Stimulated activated CD4-positive, alpha-beta T cell treated with anti-CD3 and anti-CD28 coated beads, Interleukin-1b, Interleukin-23, amount 100 ng/mL, for 24 hours (primary cell): ENCODE results near the gene LAMA3.

Experiments
- DNase-seq, 4 experiments: peaks; one replicate each; pipeline ENCODE4 v3.0.0-alpha.2; 2020; ENCODE audit warnings: low read depth in 4 of 4, low spot score in 1 of 4

The LAMA3 gene

DNA sequence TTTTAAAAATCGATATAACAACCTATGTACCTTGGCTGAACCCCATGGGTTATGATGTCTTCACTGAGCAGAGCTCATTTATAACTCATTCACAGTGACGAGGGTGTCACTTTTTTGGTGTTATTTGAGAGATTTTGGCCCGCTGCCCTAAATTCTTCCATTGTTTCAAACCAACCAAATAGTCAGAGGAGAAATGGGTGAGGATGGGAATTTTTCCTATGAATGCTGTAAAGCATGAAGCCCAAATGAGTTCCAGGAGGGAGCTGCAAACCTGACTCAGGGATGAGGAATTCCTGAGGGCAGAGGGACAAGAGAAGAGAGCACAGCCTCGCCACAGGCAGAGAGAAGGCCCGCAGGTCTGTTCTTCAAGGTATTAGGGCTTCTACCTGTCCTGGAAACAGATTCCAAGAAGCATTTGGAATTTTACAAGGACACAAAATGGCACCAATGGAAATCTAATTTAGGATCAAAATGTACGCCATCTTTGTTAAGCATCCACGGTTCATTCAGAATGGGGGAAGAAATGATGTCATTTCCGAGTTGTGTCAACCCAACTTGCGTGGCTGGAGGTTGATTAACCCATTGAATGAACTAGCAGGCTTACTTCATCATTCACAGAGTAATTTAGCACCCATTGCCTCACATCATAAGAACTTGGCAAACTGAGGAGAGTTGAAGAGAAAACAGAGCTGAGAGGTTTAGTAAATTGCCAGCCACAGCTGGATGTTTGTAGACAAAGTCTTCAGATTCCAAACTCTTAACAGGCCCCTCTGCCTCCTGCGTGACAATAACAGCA is 133.5 kb downstream of the LAMA3 start:
- DNase-seq, result no peak

DNA sequence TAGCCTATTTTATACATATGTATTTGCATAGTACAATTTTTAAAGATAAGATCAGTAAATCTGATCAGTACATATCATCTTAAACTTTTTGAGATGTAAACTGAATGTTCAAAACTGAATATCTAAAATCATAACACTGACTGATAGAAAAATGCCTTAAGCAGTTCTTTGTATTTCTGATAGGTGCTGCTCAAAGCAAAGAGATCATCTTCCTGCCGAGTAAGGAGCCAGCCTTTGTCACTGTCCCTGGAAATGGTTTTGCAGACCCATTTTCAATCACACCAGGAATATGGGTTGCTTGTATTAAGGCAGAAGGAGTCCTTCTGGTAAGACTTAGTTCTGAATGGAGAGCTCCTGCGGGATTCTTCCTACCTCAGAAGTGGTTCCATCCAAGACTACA is 135.0 kb downstream of the LAMA3 start:
- no peak for DNase-seq

DNA sequence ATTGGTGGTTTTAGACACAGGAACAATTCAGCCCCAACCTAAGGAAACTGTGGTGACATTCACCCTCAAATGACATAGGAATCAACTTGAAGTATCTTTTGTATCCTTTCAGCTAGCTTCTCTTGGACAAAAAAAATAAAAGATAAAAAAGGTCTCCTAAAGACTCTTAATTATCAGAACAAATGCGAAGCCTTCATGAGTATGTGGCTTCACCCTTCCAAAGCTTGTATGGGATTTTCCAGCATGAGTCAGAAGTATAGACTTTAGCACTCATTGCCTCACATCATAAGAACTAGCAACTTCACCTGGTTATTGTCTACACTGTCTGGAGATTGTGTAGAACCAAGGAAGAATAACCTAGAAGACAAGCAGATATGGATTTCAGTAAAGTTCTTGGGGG is 135.4 kb downstream of the LAMA3 start:
- DNase-seq, result no peak

DNA sequence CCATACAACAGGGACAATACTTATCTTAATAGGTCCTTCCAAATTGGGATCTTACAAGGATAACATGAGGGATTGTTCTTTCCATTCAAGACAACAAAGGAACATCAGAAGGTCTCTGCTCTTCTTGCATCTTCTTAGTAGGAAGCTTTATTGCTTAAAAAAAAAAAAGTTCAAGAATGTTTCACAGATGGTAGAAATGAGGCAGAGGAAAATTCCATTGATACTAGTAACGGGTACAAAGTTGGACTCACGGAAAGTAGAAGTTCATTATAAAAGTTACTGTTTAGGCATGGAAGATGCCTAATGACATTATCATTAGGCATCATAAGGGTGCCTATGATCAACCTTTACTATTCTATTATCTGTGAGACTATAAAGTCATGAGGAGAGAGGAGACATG is 136.2 kb downstream of the LAMA3 start:
- DNase-seq, result no peak

DNA sequence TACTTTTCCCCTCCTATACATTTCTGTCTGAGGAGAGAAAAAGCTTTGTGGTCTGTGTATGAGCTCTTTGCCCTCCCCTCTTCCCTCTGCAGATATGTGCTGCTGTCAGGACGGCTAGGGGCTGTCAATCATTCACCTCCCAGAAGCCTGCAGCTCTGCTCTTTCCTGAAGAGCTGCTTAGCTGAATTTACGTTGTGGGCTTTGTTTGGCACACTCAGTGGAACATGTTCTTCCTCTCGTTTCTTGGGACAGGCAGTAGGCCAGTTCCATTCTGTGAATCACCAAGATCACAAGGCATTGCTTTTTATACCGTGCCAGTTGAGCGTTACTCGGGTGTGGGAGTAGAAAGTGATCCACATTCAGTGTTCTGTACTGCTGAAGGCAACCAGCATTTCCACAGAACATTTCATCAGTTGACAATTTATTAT is 136.7 kb downstream of the LAMA3 start:
- DNase-seq, result no peak

DNA sequence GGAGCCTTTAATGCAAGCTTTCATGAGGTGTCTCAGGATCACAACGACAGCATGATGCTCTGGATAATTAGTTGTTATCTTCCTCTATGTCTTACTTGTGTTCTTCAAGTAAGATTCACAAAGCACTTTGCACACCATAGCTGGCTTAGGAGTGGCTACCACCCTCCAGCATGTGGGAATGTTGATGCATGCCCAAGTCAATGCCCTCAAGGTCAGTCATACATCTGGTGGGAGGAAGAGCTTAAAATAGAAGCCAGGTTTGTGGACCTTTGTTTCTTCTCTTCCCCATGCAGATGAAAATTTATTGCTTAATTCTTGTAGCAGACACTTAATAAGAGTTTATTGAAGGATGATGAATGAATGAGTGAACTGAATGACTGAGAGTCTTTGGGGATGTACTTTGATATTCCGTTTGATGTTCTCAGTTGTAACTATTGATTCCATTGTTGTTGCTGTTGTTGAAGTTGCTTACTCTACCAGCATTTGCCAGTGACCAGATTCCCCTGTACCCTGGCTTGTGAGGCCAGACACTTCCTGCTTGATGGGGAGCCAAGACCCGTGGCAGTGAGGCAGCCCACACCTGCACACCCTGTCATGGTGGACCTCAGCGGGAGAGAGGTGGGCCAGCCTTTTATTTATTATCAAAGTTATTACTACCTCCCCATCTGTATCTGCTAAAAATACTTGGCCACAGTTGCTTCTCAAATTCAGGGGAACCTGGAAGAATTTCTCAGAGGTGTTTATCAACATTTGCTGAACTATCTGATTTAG is 137.8 kb downstream of the LAMA3 start:
- DNase-seq, result no peak

DNA sequence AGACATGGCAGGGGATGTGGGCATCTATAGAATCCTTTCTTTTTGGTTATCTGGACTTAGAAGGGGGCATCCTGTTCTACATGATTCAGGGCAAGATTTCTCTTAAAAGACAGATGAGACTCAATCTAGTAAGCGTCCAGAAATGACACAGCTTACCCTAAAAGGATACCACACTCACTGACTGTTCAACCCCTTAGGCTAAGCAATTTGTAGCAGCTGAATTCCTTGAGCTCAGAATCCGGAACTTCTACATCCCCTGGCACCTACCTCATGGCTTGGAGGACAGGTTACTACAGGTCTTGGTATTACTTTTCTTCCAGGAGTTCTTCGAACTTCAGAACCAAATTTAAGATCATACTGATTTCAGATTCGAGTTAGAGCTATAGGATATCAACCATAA is 138.4 kb downstream of the LAMA3 start:
- DNase-seq, result no peak

DNA sequence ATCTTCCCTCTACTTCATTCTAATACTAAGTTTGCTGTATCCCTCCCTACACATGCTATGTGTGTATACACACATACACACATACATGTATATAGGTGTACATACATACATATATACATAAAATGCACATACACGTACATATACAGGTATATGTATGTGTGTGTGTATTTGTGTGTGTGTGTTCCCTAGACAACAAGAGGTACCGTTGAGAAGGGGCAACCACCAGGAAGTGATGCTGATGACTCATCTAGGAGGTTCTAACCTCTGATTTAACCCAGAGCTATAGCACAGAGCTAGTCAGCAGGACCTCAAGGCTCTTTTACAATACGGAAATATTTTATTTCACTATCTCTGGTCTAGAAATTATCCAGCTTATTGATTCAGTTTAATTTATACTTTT is 139.2 kb downstream of the LAMA3 start:
- DNase-seq, result peak in 1 of 4 experiments; percentile 16

DNA sequence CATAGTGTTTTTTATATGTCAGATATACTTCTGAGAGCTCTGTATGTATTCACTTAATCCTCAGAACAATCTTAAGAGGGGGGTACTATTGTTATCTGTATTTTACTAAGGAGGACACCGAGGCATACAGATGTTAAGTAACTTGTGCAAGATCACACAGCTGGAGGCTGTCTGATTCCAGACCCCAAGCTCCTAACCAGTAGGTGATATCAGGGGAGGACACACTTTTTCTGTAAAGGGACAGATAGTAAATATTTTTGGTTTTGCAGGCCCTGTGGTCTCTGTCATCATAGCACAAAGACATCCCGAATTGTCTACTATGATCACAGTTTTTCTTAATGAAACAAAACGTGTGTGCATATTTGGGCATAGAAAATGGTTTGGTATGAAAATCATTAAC is 143.7 kb downstream of the LAMA3 start:
- DNase-seq, result no peak

DNA sequence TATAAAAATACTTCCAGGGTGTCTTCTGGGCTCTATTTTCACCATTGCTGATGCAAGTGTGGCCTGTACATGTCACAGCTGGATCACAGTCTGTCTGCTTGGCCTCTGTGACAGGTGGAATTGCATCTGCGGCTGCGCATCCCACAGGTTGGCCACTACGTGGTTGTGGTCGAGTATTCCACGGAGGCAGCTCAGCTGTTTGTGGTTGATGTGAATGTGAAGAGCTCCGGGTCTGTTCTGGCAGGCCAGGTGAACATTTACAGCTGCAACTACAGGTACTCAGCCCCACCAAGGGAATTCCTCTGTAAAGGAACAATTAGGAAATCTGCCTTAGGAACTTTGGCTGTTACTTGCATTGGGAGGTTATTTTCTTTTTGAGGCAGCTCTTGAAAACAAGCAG is 144.5 kb downstream of the LAMA3 start:
- DNase-seq, result no peak

DNA sequence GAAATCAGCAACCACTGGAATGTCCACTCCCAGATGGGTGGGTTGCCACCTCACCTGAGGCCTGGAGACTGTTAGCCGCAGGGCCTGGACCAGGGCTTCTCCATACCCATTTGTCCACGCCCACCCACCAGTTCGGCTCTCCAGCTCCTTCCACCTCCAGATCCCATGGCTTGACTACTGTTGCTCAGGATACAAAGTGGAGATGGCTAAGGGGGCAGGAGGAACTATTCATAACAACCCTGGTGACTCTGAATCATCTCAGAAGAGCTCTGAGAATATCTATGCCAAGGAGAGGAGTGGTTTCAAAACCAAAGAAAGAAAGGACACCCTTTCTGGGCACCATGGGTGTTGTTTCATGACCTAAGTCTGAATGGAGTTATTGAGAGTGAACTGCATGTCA is 145.8 kb downstream of the LAMA3 start:
- no peak for DNase-seq

DNA sequence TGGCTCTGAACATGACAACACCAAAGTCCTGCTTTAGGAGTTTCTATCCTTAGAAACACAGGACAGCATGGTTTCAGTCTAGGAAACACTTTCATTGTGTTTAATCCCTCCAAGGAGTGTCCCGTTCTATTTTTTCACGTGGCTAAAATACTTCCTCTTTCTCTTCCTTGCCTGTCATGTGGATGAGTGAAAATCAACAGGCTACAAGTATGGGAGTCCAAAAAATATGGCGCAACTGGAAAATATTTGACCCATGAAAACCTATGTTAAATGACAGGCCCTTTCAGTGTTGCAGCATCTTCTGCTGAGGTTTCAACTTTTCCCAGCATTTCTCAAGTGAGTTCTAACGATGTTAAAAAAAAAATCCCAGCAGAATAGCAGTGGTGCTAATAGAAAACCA is 146.3 kb downstream of the LAMA3 start:
- no peak for DNase-seq

DNA sequence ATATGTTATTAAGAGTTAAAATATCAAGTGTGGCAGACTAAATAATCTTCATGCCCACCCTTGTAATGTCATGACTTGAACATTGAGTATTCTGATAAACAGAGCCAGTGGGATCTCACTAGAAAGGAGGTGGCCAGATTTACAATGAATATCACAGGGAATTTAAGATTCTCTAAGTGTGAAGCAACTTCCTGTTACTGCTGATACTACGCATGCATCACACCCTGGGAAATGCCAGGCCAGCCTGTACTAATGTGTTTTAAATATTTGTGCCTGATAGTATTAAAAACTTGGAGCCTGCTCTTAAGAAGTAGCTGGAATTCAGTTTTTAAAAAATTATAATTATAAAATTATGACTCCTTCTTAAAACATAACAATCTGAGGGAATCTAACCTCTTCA is 148.3 kb downstream of the LAMA3 start:
- DNase-seq, result no peak

DNA sequence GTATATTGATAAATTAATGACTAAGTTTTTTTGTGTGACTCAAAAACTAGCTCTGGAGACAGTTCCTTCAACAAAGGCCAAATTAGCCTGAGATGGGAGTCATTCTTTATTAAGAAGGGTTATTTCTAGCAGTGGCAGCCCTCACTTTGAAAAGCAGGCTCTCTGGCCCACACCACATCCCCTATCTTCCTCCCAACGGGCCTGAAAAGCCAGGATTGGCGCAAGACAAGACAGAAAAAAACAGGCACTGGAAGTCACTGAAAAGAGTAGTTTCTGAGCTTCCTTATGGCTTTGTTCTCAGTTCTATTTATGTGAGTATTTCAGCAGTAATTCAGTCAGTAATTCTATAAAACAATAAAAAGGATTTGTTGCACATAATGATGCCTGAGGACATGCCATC is 149.0 kb downstream of the LAMA3 start:
- no peak for DNase-seq

DNA sequence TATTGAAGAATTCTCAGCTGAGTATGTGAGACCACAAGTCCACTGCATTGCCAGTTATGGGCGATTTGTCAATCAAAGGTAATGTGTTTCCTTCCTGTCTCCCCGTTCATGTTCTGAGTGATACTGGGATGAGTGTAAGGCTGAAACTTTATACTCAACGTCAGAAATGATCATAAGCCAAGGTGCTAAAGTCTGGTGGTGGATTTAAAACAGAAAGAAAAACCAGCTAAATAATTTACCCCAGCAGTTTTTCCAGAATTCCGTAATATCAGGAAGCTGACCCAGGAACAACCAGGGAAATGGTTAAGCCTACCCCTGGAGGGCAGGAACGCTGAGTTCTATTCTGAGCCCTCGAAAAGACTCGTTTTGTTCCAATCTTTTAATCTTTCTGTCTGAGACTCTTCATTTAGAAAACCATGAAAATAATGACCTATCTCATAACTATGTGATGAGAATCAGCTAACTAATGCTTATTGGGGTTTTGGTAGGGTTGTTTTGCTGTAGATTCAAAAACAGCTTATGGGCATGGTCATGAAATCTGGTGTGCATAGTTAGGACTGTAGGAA is 149.6 kb downstream of the LAMA3 start:
- DNase-seq, result no peak

DNA sequence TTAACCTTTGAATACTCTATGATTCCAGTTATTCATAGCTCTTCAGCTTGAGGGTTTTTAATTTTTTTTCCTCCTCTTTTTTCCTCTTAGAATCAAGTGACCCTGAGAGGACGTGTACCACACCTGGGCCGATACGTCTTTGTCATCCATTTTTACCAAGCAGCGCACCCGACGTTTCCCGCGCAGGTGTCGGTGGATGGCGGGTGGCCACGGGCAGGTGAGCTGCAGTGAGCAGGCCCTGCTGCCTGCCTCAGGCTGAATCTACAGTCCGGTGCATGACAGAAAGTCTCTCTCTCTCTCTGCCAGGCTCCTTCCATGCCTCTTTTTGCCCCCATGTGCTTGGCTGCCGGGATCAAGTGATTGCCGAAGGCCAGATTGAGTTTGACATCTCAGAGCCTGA is 153.1 kb downstream of the LAMA3 start:
- DNase-seq, result no peak

DNA sequence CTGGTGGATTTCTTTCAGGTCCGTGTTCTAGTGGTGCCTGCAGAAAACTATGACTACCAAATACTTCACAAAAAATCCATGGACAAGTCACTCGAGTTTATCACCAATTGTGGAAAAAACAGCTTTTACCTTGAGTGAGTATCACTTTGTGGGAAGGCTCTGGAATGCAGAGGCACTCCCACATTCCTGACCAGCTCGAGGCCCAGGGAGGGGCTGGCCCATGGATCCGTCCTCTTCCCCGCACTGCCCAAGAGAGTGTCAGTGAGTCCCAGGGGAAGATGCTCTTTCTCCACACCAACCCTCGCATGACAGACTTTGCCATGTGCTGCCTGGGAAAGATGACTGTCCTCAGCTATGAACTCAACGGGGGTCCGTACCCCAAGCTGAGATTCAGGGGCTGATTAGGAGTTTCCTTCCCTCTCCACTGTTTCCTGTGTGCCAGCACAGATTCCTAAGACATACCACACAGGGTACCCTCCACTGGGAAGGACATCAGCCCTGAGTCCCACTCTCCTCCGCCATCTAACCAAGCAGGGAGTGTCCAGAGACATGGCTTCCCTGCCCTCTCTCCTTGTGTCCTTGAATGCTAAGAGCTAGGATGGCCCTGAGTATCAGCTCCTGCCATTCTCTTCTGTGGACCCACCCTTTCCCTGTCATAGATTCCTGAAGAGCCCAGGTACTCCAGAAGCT is 155.9 kb downstream of the LAMA3 start:
- no peak for DNase-seq

DNA sequence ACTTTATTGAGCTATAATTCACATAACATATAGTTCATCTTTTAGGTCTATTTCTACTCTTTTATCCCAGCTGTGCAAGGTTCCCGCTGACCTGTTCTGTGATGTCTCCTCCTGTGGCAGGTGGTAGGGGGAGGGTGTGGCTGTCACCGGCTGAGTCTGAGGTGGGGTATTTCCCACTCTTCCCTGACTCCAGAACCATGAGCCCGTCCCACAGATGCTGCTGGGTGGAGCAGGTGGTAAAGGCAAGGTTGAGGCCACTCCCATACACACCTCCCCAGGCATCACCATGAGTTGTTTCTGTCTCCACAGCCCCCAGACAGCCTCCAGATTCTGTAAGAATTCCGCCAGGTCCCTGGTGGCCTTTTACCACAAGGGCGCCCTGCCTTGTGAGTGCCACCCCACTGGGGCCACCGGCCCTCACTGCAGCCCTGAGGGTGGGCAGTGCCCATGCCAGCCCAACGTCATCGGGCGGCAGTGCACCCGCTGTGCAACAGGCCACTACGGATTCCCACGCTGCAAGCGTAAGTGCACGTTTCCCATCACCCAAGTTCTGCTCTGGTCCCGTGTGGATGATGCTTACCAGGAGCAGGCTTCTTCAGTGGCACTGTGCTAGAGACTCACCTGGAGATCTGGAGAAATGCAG is 156.9 kb downstream of the LAMA3 start:
- no peak for DNase-seq

DNA sequence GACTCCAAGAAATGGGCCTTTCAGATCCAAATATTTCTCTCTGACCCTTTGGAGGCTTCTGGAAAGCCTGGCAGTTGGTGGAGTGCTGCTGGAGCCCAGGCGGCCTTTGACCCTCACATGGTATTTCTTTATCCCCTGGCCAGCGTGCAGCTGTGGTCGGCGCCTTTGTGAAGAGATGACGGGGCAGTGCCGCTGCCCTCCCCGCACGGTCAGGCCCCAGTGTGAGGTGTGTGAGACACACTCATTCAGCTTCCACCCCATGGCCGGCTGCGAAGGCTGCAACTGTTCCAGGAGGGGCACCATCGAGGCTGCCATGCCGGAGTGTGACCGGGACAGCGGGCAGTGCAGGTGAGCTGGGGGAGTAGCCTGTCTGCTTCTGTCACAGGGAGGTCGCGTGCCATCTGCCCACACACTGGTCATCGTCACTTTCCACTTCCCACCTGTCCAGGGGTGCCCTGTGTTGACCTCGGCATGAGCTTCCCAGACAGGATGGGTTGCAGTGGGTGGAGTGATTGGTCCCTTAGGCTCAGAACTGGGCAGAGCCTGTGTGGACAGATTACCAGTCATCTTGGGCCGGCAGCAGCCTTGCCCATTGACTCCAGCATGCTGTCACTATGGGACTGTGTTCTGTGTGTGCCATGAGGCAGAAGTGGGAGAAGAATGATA is 158.2 kb downstream of the LAMA3 start:
- DNase-seq, result no peak

DNA sequence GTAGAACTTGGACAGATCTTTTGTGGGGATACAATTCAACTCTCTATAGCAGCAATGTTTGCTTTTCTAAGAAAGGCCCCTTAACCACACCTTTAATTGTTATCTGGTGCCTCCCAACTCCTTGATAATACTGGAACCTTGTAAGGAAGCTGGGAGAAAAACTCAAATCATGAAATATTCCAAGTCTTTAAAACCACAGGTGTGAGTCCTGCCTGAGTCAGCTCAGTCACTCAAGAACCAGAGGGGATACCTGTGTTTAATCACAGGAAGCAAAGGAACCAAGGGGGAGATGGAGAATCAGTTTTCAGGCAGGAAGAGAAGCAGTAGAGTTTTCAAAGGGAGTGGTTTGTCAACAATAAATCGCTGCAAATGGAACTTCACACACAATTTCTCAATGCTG is 159.9 kb downstream of the LAMA3 start:
- DNase-seq, result no peak

DNA sequence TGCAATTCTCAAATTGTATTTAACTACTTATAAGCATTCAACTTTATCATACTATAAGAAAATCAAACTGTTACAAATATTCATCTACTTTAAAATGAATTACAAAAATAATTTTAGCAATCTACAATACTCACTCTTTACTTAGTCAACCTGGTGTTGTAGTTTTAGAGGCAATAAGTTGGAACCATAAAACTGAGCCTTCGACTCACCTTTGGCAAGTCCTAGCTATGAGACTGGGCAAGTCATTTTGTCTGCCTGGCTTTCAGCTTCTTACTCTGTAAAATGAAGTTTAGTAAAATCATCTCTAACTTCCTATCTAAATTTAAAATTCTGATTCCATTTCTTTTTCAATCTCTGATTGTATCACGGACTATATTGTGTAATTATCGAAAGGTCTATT is 161.0 kb downstream of the LAMA3 start:
- DNase-seq, result no peak
